GM23338 (cell line): ENCODE results near the gene YWHAQ. TPM values are rescaled to one million over a fixed set of nuclear protein-coding genes. Genes with fewer than 3 reads are reported as not detected.

Experiments
- ATAC-seq: fragments of 200-7000 bp; cut with Tn5 transposase; 3 replicates; pipeline ENCODE4 v1.9.1; 2020
- DNase-seq: peaks from one replicate; pipeline ENCODE4 v3.0.0-alpha.2; 2015; ENCODE audit warnings: low spot score
- H2AFZ ChIP-seq: fragments of 200-600 bp; sonication (generic); 2 replicates; pipeline ENCODE4 v1.8.0; 2016; ENCODE audit warnings: antibody characterized with exemption, mild to moderate bottlenecking, moderate library complexity
- H3F3A ChIP-seq: fragments of 200-600 bp; sonication (generic); replicated peaks from 2 replicates; pipeline ENCODE4 v1.8.0; 2017; ENCODE audit warnings: antibody characterized with exemption, mixed run types, low read depth
- H3K27ac ChIP-seq: fragments of 200-600 bp; sonication (generic); 2 replicates; pipeline ENCODE4 v1.6.1; 2016; ENCODE audit warnings: low read depth
- H3K27me3 ChIP-seq: fragments of 200-600 bp; sonication (generic); 2 replicates; pipeline ENCODE4 v1.8.0; 2016; ENCODE audit warnings: mild to moderate bottlenecking, mixed run types, moderate library complexity; ENCODE audit not compliant: insufficient read depth
- H3K36me3 ChIP-seq: fragments of 200-600 bp; sonication (generic); 2 replicates; pipeline ENCODE4 v1.8.0; 2016; ENCODE audit warnings: mild to moderate bottlenecking; ENCODE audit not compliant: insufficient read depth
- H3K4me1 ChIP-seq: fragments of 200-600 bp; sonication (generic); 2 replicates; pipeline ENCODE4 v1.8.0; 2016; ENCODE audit warnings: mild to moderate bottlenecking, moderate library complexity; ENCODE audit not compliant: insufficient read depth
- H3K4me2 ChIP-seq: fragments of 200-600 bp; sonication (generic); 2 replicates; pipeline ENCODE4 v1.7.1; 2017; ENCODE audit warnings: mixed run types
- H3K4me3 ChIP-seq: fragments of 200-600 bp; sonication (generic); 2 replicates; pipeline ENCODE4 v1.6.1; 2016; ENCODE audit warnings: mixed run types
- H3K79me2 ChIP-seq: fragments of 200-600 bp; sonication (generic); replicated peaks from 2 replicates; pipeline ENCODE4 v1.8.0; 2017; ENCODE audit warnings: mild to moderate bottlenecking; ENCODE audit not compliant: insufficient read depth
- H3K9me2 ChIP-seq: fragments of 200-600 bp; sonication (generic); 2 replicates; pipeline ENCODE4 v1.8.0; 2017; ENCODE audit not compliant: insufficient read depth
- H4K20me1 ChIP-seq: fragments of 200-600 bp; sonication (generic); replicated peaks from 2 replicates; pipeline ENCODE4 v1.8.0; 2017; ENCODE audit warnings: mild to moderate bottlenecking; ENCODE audit not compliant: insufficient read depth
- H3K27ac Mint-ChIP-seq: 2 replicates; pipeline ENCODE4 v1.8.0; 2020; ENCODE audit warnings: inconsistent platforms, mild to moderate bottlenecking, moderate library complexity, mixed read lengths
- H3K27me3 Mint-ChIP-seq: 3 replicates; pipeline ENCODE4 v1.8.0; 2022; ENCODE audit warnings: low read depth, mild to moderate bottlenecking, moderate library complexity, mixed read lengths, inconsistent platforms; ENCODE audit not compliant: insufficient read depth, poor library complexity
- H3K36me3 Mint-ChIP-seq: 3 replicates; pipeline ENCODE4 v1.8.0; 2021; ENCODE audit warnings: low read depth, mild to moderate bottlenecking, inconsistent platforms, moderate library complexity, mixed read lengths
- H3K4me1 Mint-ChIP-seq: 3 replicates; pipeline ENCODE4 v1.8.0; 2020; ENCODE audit warnings: mild to moderate bottlenecking, inconsistent platforms, mixed read lengths
- H3K4me3 Mint-ChIP-seq: 3 replicates; pipeline ENCODE4 v1.8.0; 2021; ENCODE audit warnings: moderate library complexity, mild to moderate bottlenecking, inconsistent platforms, mixed read lengths
- H3K9me3 Mint-ChIP-seq: 3 replicates; pipeline ENCODE4 v1.8.0; 2020; ENCODE audit warnings: moderate library complexity, mild to moderate bottlenecking, inconsistent platforms, mixed read lengths
- CREB1 ChIP-seq: fragments of 250-450 bp; sonication (Bioruptor Pico); IDR thresholded peaks from 2 replicates; pipeline ENCODE4 v1.5.0; 2020; ENCODE audit warnings: low read depth, mild to moderate bottlenecking, moderate library complexity
- CTCF ChIP-seq, 2 experiments: fragments of 200-600 bp in 1 of 2; sonication (generic) in 1 of 2; conservative IDR thresholded peaks; 2 replicates each; pipeline versions ENCODE4 v1.5.1 to v1.6.1; 2016 to 2017; ENCODE audit warnings: antibody characterized with exemption in 2 of 2, low read depth in 2 of 2, mild to moderate bottlenecking in 2 of 2, moderate library complexity in 1 of 2
- EZH2 ChIP-seq: fragments of 200-600 bp; sonication (generic); IDR thresholded peaks from one replicate; pipeline ENCODE4 v1.8.0; 2017; ENCODE audit warnings: antibody characterized with exemption, mild to moderate bottlenecking, low read depth; ENCODE audit not compliant: unreplicated experiment
- EZH2phosphoT487 ChIP-seq: fragments of 200-600 bp; sonication (generic); IDR thresholded peaks from one replicate; pipeline ENCODE4 v1.8.1; 2018; ENCODE audit warnings: antibody characterized with exemption; ENCODE audit not compliant: unreplicated experiment
- JUNB ChIP-seq: IDR thresholded peaks from one replicate; pipeline ENCODE4 v1.6.1; 2016; ENCODE audit warnings: antibody characterized with exemption; ENCODE audit not compliant: unreplicated experiment
- NANOG ChIP-seq: IDR thresholded peaks from 2 replicates; pipeline ENCODE4 v1.6.1; 2016; ENCODE audit warnings: antibody characterized with exemption, borderline replicate concordance
- POLR2AphosphoS5 ChIP-seq: IDR thresholded peaks from 2 replicates; pipeline ENCODE4 v1.6.1; 2016; ENCODE audit warnings: antibody characterized with exemption, low read depth
- STAT1 ChIP-seq: IDR thresholded peaks from one replicate; pipeline ENCODE4 v1.6.1; 2016; ENCODE audit warnings: antibody characterized with exemption; ENCODE audit not compliant: unreplicated experiment
- ZNF114 ChIP-seq: fragments of 250-450 bp; sonication (Bioruptor Pico); IDR thresholded peaks from 2 replicates; pipeline ENCODE4 v1.5.0; 2020; ENCODE audit warnings: mild to moderate bottlenecking, moderate library complexity
- ZNF331 ChIP-seq: fragments of 250-450 bp; sonication (Bioruptor Pico); IDR thresholded peaks from 2 replicates; pipeline ENCODE4 v1.5.0; 2020; ENCODE audit warnings: low read depth, mild to moderate bottlenecking, moderate library complexity
- polyA plus RNA-seq: library from polyadenylated mRNA; unstranded; fragments of >200 nt; fragmentation: Nextera tagmentation; extraction: Ambion mirVana; gene quantifications from 2 replicates; pipeline ENCODE4 v1.2.1, GENCODE V29; 2016
- total RNA-seq: library from RNA; depleted of rRNA; stranded (reverse); fragments of >200 nt; shearing (Covaris generic); gene quantifications from 2 replicates; pipeline ENCODE4 v1.2.3, GENCODE V29; 2014
- TF ChIP-seq, protein P1 (sequence below): IDR thresholded peaks from one replicate; pipeline ENCODE4 v1.6.1; 2018; ENCODE audit warnings: antibody characterized with exemption; ENCODE audit not compliant: unreplicated experiment
- TF ChIP-seq, protein P2 (sequence below): fragments of 250-450 bp; sonication (Bioruptor Pico); IDR thresholded peaks from 2 replicates; pipeline ENCODE4 v1.5.0; 2020; ENCODE audit warnings: mild to moderate bottlenecking, moderate library complexity
- TF ChIP-seq, protein P3 (sequence below): IDR thresholded peaks from 2 replicates; pipeline ENCODE4 v1.6.1; 2016; ENCODE audit warnings: antibody characterized with exemption

The YWHAQ gene
- total and polyA plus RNA-seq, 2 experiments from 2014 or later, result 295 to 464 TPM

DNA sequence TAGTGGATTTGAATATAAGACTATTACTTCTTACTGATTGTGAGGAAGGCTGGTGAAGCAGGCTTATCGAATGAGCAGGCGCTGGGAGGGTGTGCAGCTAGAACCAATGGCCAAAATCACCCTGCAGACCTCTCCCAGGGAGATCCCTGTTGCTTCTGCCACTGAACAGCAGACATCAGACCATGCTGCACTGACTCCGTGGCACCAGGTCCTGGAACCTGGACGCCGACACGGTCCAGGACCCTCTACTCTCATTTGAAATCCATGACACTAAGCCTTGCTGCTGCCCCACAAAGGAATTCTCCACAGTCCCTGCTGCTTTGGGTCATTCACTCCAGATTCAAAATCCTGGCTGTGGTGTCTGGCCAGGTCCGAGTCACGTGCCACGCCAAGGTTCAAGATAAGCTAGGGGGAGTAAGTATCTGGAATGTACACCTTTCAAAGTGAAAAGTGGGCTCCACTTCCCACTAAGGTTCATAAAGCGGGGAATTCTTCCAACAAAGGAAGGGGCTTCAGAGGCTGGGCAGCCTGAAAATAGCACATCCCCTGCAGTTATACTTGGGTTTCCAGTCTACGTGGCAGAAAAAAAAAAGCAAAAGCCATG, 9.0 kb upstream of the YWHAQ start:
- peaks cover 8% of the 10 kb centered on the region for H3K27me3 Mint-ChIP-seq
- ATAC-seq (no peak), DNase-seq (no peak)
- no peaks in the 10 kb centered on the region for H3K9me3 Mint-ChIP-seq
- Histone ChIP-seq H3F3A (no peaks in the 10 kb centered on the region), H3K4me3 (no peak overlapping the region), H3K4me1 (no peaks in the 10 kb centered on the region; the same call in 1 of the 2 replicates), H2AFZ (peak overlapping the region; percentile 56; the same call in 1 of the 2 replicates), H3K9me2 (no peaks in the 10 kb centered on the region), H3K36me3 (no peaks in the 10 kb centered on the region), H3K4me2 (no peak overlapping the region), H3K27me3 (no peaks in the 10 kb centered on the region), H4K20me1 (no peaks in the 10 kb centered on the region), H3K79me2 (no peaks in the 10 kb centered on the region), H3K27ac (no peak overlapping the region)
- TF ChIP-seq EZH2, result no peak
- no peak for TF ChIP-seq EZH2phosphoT487
- TF ChIP-seq, protein P1, sequence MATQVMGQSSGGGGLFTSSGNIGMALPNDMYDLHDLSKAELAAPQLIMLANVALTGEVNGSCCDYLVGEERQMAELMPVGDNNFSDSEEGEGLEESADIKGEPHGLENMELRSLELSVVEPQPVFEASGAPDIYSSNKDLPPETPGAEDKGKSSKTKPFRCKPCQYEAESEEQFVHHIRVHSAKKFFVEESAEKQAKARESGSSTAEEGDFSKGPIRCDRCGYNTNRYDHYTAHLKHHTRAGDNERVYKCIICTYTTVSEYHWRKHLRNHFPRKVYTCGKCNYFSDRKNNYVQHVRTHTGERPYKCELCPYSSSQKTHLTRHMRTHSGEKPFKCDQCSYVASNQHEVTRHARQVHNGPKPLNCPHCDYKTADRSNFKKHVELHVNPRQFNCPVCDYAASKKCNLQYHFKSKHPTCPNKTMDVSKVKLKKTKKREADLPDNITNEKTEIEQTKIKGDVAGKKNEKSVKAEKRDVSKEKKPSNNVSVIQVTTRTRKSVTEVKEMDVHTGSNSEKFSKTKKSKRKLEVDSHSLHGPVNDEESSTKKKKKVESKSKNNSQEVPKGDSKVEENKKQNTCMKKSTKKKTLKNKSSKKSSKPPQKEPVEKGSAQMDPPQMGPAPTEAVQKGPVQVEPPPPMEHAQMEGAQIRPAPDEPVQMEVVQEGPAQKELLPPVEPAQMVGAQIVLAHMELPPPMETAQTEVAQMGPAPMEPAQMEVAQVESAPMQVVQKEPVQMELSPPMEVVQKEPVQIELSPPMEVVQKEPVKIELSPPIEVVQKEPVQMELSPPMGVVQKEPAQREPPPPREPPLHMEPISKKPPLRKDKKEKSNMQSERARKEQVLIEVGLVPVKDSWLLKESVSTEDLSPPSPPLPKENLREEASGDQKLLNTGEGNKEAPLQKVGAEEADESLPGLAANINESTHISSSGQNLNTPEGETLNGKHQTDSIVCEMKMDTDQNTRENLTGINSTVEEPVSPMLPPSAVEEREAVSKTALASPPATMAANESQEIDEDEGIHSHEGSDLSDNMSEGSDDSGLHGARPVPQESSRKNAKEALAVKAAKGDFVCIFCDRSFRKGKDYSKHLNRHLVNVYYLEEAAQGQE, result no peak
- TF ChIP-seq CTCF (conservative IDR thresholded peaks at IDR 0.05; ENCODE audit: low read depth in 2 of 2), result no peak
- no peak for TF ChIP-seq JUNB
- TF ChIP-seq, protein P2, sequence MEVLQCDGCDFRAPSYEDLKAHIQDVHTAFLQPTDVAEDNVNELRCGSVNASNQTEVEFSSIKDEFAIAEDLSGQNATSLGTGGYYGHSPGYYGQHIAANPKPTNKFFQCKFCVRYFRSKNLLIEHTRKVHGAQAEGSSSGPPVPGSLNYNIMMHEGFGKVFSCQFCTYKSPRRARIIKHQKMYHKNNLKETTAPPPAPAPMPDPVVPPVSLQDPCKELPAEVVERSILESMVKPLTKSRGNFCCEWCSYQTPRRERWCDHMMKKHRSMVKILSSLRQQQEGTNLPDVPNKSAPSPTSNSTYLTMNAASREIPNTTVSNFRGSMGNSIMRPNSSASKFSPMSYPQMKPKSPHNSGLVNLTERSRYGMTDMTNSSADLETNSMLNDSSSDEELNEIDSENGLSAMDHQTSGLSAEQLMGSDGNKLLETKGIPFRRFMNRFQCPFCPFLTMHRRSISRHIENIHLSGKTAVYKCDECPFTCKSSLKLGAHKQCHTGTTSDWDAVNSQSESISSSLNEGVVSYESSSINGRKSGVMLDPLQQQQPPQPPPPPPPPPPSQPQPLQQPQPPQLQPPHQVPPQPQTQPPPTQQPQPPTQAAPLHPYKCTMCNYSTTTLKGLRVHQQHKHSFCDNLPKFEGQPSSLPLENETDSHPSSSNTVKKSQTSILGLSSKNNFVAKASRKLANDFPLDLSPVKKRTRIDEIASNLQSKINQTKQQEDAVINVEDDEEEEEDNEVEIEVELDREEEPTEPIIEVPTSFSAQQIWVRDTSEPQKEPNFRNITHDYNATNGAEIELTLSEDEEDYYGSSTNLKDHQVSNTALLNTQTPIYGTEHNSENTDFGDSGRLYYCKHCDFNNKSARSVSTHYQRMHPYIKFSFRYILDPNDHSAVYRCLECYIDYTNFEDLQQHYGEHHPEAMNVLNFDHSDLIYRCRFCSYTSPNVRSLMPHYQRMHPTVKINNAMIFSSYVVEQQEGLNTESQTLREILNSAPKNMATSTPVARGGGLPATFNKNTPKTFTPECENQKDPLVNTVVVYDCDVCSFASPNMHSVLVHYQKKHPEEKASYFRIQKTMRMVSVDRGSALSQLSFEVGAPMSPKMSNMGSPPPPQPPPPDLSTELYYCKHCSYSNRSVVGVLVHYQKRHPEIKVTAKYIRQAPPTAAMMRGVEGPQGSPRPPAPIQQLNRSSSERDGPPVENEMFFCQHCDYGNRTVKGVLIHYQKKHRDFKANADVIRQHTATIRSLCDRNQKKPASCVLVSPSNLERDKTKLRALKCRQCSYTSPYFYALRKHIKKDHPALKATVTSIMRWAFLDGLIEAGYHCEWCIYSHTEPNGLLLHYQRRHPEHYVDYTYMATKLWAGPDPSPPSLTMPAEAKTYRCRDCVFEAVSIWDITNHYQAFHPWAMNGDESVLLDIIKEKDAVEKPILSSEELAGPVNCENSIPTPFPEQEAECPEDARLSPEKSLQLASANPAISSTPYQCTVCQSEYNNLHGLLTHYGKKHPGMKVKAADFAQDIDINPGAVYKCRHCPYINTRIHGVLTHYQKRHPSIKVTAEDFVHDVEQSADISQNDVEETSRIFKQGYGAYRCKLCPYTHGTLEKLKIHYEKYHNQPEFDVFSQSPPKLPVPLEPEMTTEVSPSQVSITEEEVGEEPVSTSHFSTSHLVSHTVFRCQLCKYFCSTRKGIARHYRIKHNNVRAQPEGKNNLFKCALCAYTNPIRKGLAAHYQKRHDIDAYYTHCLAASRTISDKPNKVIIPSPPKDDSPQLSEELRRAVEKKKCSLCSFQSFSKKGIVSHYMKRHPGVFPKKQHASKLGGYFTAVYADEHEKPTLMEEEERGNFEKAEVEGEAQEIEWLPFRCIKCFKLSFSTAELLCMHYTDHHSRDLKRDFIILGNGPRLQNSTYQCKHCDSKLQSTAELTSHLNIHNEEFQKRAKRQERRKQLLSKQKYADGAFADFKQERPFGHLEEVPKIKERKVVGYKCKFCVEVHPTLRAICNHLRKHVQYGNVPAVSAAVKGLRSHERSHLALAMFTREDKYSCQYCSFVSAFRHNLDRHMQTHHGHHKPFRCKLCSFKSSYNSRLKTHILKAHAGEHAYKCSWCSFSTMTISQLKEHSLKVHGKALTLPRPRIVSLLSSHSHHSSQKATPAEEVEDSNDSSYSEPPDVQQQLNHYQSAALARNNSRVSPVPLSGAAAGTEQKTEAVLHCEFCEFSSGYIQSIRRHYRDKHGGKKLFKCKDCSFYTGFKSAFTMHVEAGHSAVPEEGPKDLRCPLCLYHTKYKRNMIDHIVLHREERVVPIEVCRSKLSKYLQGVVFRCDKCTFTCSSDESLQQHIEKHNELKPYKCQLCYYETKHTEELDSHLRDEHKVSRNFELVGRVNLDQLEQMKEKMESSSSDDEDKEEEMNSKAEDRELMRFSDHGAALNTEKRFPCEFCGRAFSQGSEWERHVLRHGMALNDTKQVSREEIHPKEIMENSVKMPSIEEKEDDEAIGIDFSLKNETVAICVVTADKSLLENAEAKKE (CRISPR knock-in tag), result no peak
- TF ChIP-seq ZNF114 (CRISPR knock-in tag), result no peak
- TF ChIP-seq NANOG, result no peak
- TF ChIP-seq, protein P3, sequence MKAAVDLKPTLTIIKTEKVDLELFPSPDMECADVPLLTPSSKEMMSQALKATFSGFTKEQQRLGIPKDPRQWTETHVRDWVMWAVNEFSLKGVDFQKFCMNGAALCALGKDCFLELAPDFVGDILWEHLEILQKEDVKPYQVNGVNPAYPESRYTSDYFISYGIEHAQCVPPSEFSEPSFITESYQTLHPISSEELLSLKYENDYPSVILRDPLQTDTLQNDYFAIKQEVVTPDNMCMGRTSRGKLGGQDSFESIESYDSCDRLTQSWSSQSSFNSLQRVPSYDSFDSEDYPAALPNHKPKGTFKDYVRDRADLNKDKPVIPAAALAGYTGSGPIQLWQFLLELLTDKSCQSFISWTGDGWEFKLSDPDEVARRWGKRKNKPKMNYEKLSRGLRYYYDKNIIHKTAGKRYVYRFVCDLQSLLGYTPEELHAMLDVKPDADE, result no peak
- TF ChIP-seq STAT1, result no peak
- TF ChIP-seq ZNF331 (CRISPR knock-in tag), result no peak
- TF ChIP-seq POLR2AphosphoS5, result no peak
- TF ChIP-seq CREB1 (CRISPR knock-in tag), result no peak
- no peaks in the 10 kb centered on the region for H3K36me3 Mint-ChIP-seq
- peaks cover 8% of the 10 kb centered on the region; the same call in 2 of the 3 replicates for H3K4me1 Mint-ChIP-seq
- H3K27ac Mint-ChIP-seq, result no peak overlapping the region
- H3K4me3 Mint-ChIP-seq, result no peak overlapping the region
